NCI-H2081 treated with DMSO at 0.1 percent for 48 hours (cell line): ENCODE data around the gene TOR2A.
A peak's percentile ranks its signal among the peaks of the same experiment; 100 is the strongest.
"Not testable (repeated sequence)": the region's sequence is repeated elsewhere in the genome, so short reads cannot be mapped to it uniquely, and the experiment has no call there.

Experiments
- DNase-seq: peaks from one replicate; lab custom pipeline; 2025; lab: John Stamatoyannopoulos, UW

Gene TOR2A

GRCh38 chr9:127734747-127735529 lies at the start of gene TOR2A:
TOR2A (minus strand) TSS chr9:127735294; CDS start chr9:127735270, 24 bp downstream.
- DNase-seq = peak; percentile 69

DNA sequence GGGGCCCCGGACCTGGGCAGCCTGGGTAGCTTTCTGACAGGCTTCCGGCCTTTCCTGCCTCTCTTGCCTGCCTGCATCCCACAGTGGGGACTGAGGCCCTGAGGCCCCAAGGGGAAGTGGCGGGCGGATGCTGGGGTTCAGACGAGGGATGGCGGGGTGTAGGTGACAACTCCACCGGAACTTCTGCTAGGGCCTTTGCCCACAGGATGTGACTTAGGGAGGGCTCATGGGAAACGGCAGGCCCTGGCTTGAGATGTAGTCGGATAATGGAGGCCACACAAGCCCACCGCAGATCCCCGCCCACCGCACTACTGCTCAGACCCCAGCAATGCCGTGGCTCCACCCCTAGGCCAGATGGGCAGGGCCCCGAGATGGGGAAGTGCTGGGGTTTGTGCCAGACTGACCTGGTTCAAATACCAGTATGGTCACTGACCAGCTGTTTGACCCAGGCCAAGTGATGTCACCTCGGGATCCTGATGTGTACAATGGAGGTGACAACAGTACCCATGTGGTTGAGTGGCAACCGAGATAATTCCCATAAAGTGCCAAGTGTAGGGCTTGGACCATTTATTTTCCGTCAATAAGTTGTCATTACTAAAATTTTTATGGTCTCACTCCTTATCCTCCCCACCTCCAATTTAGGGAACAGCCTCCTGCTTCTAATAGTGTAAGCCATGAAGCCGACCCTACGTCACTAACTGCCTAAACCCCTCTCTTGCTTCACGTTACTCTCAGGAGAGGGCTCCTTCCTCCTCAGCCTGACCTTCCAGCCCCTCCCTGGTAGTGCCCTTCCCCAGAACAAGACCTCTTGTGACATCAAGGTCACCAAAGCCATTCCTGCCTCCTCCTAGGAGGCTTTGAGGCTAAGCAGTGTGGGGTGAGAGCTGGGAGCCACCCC lies 48.3 kb upstream of the TOR2A start:
- DNase-seq = no peak

DNA sequence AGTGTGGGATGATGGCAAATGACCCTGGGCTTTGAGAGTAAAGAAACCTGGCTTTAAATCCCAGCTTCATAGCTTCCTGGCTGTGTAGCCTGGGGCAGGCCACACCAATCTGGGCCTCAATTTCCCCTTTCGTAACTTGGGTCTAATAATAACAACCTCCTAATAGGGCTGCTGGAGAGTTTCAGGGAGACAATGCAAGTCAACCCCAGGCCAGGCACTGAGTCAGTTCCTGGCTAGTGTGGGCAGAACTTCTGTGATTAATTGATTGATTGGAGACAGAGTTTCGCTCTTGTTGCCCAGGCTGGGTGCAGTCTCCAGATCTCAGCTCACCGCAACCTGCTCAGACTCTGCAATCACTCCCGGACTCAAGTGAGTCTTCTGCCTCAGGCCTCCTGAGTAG lies 46.7 kb upstream of the TOR2A start:
- DNase-seq = no peak

- DNase-seq = not testable (repeated sequence)
Measured at GRCh38 chr9:127780909-127781308, 45.8 kb upstream of the TOR2A start.

DNA sequence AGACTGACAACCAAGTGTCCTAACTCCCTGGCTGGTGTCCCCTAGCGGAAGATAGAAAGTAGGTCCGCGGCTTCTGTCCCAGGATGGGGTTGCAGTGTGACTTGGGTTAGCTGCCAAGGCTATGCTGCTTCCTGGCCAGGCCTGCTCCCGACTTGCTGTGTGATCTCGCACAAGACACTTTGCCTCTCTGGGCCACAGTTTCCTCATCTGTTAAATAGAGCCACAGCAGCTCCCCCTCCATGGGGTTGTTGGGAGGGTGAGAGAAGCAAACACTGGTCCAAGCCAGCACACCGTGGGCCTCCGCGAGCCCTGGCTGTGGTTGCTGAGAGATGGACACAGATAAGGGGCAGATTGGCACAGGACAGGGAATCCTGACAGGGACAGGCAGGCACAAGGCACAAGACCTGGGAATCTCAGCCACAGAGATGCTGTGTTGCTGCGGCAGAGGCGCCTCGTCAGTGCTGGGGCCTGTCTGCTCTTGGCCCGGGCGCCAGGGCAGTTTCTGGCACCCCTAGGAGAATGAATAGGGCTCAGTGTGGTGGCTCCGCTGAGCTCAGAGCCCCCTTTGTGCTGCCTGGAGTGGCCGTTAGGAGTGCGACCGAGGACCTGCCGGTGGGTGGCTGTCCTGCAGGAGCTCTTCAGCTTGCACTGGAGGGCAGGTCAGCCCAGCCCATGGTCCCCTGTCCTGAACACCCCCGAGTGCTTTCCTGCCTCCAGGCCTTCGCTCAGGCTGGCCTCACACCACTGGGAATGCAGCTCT lies 45.2 kb upstream of the TOR2A start:
- DNase-seq = no peak

DNA sequence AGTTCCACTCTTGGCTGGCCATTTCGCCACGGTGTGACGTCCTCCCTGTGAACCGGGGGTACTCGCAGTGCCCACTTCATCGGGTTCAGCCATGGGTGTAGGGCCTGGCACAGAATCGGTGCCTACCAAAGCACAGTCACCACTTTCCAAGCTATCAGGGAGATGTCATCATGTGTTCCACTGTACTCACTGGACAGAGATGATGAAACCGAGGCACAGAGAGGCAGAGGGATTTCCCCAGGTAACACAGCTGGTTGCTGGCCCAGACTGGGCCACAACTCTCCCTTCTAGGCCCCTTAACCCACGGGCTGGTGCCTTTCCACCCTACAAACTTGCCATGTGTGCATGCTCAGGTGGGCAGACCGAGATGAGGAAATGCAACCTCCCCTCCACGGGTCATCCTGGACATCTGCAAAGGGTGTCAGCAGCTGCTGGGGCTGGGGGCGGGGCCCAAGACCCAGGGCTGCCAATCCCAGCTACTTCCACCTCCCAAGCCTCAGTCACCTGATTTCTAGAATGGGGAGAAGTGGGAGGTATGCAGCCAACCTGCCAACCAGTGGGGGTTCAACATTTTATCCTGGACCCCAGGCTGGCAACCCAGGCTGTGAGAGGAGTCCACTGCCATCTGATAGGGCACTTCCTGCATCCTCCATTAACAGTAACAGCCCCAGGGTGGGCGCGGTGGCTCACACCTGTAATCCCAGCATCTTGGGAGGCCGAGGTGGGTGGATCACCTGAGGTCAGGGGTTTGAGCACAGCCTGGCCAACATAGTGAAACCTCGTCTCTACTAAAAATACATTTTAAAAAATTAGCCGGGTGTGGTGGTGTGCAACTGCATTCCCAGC lies 44.3 kb upstream of the TOR2A start:
- no peak for DNase-seq

- no peak for DNase-seq
Measured at GRCh38 chr9:127778280-127779135, 43.4 kb upstream of the TOR2A start, which contains the start of gene SH2D3C. SH2D3C (minus strand) TSS chr9:127778666; CDS start chr9:127778627, 39 bp downstream.

DNA sequence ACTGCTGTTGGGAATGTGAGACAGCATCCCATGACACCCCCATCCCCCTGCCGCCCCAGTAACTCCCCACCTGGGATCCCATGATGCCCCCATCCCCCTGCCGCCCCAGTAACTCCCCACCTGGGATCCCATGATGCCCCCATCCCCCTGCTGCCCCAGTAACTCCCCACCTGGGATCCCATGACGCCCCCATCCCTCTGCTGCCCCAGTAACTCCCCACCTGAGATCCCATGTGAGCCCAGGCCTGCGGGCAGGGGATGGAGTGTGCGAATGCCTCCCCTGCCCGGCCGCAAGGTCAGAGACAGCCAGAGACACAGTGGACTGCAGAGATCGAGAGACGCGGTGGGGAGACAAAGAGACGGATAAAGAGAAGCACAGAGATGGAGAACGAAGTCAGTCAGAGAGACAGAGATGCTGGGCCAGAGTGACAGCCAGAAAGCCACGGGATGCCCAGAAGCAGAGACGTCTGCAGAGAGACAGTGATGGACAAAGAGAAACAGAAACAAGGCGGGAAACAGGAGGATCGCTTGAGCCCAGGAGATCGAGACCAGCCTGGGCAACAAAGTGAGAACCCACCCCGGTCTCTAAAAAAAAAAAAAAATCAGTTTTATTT lies 42.4 kb upstream of the TOR2A start:
- no peak for DNase-seq

GRCh38 chr9:127776924-127777289 lies 41.8 kb upstream of the TOR2A start:
- DNase-seq = no peak

DNA sequence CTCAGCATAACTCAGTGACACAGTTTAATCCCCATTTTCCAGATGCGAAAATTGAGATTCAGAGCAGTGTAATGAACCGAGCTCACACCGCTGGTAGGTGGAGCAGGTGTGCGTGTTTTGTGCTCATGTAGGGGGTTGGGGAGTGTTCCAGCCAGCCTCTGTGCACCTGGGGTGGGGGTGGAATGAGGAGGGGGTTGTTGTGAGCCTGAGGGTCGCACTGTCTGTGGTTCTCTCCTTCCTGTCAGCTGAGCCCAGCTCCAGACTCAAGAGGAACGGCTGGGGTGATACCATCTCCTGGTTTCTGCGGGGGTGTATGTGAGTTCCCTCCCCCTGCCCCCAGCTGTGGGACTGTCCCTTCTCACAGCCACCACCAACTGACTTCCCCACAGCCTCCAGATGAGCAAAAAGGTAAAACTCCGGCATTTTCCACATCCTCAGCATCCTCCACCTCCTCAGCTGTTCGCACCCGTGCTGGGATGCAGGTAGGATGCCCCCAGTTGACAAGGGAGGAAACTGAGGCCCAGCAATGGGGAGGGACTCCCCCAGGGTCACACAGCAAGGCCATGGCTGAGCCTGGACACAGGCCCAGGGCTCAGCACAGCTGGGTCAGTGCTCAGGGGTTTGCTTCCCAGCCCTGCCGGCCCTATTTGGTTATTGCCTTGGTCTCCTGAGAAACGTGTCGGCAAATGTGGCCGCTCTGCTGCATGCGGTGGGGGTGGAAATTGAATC lies 41.3 kb upstream of the TOR2A start:
- no peak for DNase-seq

DNA sequence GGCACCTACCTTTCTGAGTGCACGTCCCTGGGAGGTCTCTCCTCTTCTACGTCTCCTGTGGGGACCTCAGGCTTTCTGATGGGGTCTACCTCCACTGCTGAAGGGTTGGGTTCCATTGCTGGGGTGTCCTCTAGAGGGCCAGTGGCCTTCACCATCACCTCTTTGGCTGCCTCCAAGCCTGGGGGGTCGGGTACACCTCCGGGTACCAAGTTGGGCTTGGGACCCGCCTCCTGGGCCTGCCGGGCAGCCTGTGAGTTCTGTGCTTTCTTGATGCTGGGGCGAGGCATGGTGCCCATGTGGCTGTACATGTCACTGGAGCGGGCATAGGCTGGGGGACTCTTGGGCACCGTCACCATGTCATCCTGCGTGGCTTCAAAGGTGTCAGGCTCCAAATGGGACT lies 38.9 kb upstream of the TOR2A start:
- DNase-seq = no peak

- DNase-seq = no peak
Measured at GRCh38 chr9:127773272-127773671, 38.2 kb upstream of the TOR2A start.

DNA sequence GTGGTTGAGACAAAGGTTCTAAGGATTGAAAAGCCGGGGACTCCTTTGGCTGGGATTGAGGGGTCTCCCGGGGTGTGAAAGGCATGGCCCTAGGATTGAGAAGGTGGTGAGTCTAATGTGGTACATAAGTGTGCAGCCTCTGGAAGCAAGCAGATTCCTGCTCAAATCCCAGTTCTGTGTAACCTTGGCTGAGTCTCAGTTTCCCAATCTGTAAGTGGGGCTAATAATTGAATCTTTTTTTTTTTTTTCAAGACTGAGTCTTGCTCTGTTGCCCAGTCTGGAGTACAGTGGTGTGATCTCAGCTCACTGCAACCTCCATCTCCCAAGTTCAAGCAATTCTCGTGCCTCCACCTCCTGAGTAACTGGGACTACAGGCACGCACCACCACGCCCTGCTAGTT lies 37.5 kb upstream of the TOR2A start:
- DNase-seq = no peak

DNA sequence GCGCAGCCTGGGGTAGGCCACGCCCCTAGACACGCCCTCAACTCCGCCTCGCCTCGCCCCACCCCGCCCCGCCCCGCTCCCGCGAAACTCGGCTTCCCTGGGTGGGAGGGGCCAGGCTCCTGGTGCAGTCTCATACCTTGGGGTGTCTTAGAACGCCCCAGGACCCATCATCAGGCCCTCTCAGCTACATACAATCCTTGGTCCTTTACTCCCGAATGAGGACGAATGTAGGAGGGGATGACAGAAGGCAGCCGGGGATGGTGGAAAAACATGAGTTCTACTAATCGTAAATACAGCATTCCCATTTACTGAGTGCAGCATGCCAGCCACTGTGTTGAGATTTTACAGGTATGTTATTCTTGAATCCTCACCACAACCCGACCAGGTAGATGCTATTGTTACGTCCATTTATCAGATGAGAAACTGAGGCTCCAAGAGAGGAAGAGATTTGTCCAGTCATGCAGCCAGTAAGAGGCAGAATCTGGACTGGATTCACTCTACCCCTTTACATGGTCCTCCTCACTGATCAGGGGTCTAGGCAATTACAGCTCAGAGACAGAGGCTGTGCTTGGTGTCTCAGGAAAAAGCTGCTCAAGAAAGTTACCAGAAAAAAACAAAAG lies 36.6 kb upstream of the TOR2A start:
- DNase-seq = no peak

DNA sequence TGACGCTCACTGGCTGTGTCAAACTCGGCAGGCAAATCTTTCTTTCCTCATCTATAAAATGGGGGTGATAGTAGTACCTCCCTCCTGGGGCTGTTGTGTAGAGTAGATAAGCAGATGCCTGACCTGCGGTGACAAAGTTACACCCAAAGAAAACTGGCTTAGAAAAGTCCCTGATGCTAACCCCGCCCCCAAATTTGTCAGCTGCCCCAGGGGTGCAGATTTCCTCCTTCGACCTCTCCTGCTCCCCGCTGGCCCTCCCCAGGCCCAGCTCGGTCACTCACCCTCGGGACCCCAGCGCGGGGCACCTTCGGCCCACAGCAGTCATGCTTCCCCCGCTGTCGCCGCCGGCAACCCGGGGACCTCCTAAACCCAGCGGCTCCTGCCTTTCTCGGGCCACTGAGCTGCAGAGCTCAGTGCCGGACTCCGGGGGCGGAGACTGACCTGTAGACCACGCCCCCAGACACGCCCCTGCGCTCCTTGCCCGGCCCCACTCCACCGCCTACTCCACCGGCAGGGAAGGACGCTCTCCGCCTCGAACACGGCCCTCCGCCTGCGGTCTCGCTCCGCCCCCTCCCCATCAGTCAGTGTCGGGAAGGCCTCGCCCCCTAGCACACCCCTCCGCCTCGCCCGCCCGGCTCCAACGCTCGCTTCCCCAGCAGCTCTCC lies 35.9 kb upstream of the TOR2A start:
- DNase-seq = peak; percentile 72

DNA sequence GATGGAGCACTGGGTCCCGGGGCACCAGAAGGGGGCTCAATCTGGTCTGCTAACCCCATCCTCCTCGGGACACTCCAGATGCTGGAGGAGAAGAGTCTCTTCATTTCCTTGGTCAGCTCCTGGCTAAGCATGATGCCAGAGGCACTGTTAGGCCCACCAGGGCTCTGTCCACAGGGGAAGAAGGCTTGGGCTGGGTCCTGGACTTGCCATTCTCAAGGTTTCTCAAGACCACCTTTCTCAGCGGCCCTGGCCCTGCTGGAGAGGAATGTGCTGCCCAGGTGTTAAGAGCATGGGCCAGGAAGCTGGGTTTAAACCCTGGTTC lies 35.5 kb upstream of the TOR2A start:
- DNase-seq = no peak

GRCh38 chr9:127769929-127770582 lies 35.0 kb upstream of the TOR2A start:
- no peak for DNase-seq

GRCh38 chr9:127769101-127769500 lies 34.0 kb upstream of the TOR2A start:
- no peak for DNase-seq
